Omental fat pad (tissue), 4 donors: ENCODE measurements around the gene GNRHR. TPM values are rescaled to one million over a fixed set of nuclear protein-coding genes. Genes with fewer than 3 reads are reported as not detected.

Experiments
- ATAC-seq: fragments of 150-250 bp; one replicate; pipeline ENCODE4 v1.9.1; 2016; ENCODE audit warnings: mild to moderate bottlenecking, moderate library complexity; ENCODE audit not compliant: low FRiP score
- DNase-seq: peaks from one replicate; pipeline ENCODE4 v3.0.0-alpha.2; 2019; ENCODE audit warnings: low spot score
- CTCF ChIP-seq, 3 donors: fragments of 450-650 bp; IDR thresholded peaks; one replicate each; pipeline ENCODE4 v1.5.1; 2016 to 2017; ENCODE audit warnings: antibody characterized with exemption in 3 of 3, mild to moderate bottlenecking in 3 of 3, moderate library complexity in 2 of 3
- total RNA-seq, 4 donors: library from RNA; depleted of rRNA; stranded (reverse); fragments of >200 nt; gene quantifications; one replicate each; pipeline ENCODE4 v1.1.0, GENCODE V29; 2016

GNRHR gene
- total RNA-seq, 4 donors from 2014 or later, result not detected

- no peak for ATAC-seq
- DNase-seq, result no peak
- TF ChIP-seq CTCF (IDR thresholded peaks at IDR 0.05), result no peak
Observed at GRCh38 chr4:67721315-67721769, 32.8 kb downstream of the GNRHR start.

GRCh38 chr4:67719953-67720617, 34.1 kb downstream of the GNRHR start:
- ATAC-seq, result no peak
- TF ChIP-seq CTCF (IDR thresholded peaks at IDR 0.05), result no peak

GRCh38 chr4:67718848-67719247, 35.3 kb downstream of the GNRHR start:
- ATAC-seq (no peak), DNase-seq (no peak)
- TF ChIP-seq CTCF (IDR thresholded peaks at IDR 0.05), result no peak

More at GRCh38 chr4:67719953-67720617, 34.1 kb downstream of the GNRHR start:
- DNase-seq, result no peak

DNA sequence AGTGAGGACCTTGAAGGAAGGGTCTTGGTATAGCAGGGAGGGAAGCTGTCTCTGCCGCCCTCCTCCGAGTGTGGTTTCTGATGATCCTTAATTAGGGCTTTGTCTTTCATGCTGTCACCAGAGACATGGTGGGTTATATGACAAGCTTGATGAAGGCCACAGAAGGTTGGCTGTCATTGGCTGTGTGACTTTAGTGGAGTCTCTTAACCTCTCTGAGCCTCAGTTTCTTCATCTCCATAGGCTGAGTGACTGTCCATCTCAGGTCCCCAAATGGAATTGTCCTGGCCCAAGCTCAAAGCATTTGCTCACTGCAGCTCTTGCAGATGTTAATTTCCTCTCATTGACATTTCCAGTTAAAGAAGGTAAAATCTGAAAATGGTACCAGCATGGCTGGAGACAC, 36.6 kb downstream of the GNRHR start:
- ATAC-seq, result peak; percentile 11
- TF ChIP-seq CTCF (IDR thresholded peaks at IDR 0.05), result no peak

GRCh38 chr4:67714955-67715354, 39.2 kb downstream of the GNRHR start:
- TF ChIP-seq CTCF (IDR thresholded peaks at IDR 0.05), result no peak

More for the DNA sequence above, 36.6 kb downstream of the GNRHR start:
- no peak for DNase-seq

DNA sequence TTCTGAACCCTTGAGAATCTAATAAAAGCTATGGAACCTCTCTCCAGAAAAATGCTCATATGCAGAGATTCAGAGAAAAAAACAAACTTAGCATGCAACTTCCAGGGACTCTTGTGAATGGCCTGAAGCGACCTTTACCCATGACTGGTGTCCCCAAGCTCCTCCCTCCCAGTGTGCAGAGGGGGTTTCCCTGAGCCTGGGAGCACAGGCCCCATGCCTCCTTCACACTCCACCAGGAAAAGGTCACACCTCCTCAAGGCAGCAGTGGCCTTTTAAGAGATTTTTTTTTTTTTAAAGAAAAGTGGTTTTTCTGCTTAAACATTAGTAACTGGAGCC, 40.0 kb downstream of the GNRHR start:
- TF ChIP-seq CTCF (IDR thresholded peaks at IDR 0.05), result no peak
- DNase-seq (no peak), ATAC-seq (no peak)

More at GRCh38 chr4:67714955-67715354, 39.2 kb downstream of the GNRHR start:
- ATAC-seq, result no peak
- no peak for DNase-seq

DNA sequence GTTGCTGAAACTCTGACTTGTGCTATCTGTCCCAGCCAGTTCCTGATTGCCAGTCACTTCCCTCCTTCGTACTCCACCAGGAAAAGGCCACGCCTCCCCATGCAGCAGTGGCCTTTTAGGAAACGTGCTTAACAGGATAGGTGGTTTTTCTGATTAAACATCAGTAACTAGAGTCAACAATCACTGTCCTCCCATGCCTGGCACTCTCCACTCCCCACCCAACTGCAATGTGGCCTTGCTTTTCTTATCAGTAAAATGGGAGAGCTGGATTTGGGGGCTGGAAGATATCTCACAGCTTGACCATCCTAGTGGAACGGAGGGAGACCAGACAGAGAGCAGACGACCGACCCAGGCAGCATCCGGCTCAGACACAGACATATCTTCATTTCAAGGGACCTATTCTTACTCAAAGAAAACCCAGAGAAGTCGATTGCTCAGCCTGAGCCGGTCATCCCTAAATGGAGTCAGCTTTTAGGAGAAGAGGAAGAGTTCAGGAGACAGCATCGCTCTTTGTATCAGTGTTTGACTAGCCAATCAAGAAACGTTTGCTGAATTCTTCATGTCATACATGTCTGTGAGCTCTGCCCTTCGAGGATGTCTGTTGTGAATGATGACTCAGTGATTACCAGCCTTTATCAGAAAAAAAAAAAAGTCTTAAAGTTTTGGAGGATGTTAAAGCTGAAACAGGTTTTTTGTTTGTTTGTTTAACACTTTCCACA, 40.5 kb downstream of the GNRHR start:
- DNase-seq (no peak), ATAC-seq (no peak)
- no peak for TF ChIP-seq CTCF (IDR thresholded peaks at IDR 0.05)
